ENCODE measurements around the gene ARHGEF16.

Gene ARHGEF16

GRCh38 chr1:3478187-3478586 is 23.7 kb downstream of the ARHGEF16 start:
- TF ChIP-seq CTCF (IDR thresholded peaks at IDR 0.05; ENCODE audit: insufficient read depth, low read depth, low read length, missing control alignments): no peak
- no peak for DNase-seq (ENCODE audit: low read depth)

GRCh38 chr1:3479511-3480368 is 25.3 kb downstream of the ARHGEF16 start:
- H3K4me3 ChIP-seq (ENCODE audit: low read length): no peak overlapping the region
- TF ChIP-seq CTCF (IDR thresholded peaks at IDR 0.05; ENCODE audit: insufficient read depth, low read depth, low read length, missing control alignments): no peak
- no peak for DNase-seq (ENCODE audit: low read depth)

More at GRCh38 chr1:3478187-3478586, 23.7 kb downstream of the ARHGEF16 start:
- H3K4me3 ChIP-seq (ENCODE audit: low read length): no peak overlapping the region

GRCh38 chr1:3480369-3480719 is 25.9 kb downstream of the ARHGEF16 start:
- no peak for DNase-seq (ENCODE audit: low read depth)
- no peak for TF ChIP-seq CTCF (IDR thresholded peaks at IDR 0.05; ENCODE audit: insufficient read depth, low read depth, low read length, missing control alignments)
- H3K4me3 ChIP-seq (ENCODE audit: low read length): no peak overlapping the region

GRCh38 chr1:3481046-3481445 is 26.6 kb downstream of the ARHGEF16 start:
- H3K4me3 ChIP-seq (ENCODE audit: low read length): no peak overlapping the region
- no peak for DNase-seq (ENCODE audit: low read depth)
- TF ChIP-seq CTCF (IDR thresholded peaks at IDR 0.05; ENCODE audit: insufficient read depth, low read depth, low read length, missing control alignments): no peak

GRCh38 chr1:3481836-3482375 is 27.4 kb downstream of the ARHGEF16 start:
- no peak for TF ChIP-seq CTCF (IDR thresholded peaks at IDR 0.05; ENCODE audit: insufficient read depth, low read depth, low read length, missing control alignments)
- no peak overlapping the region for H3K4me3 ChIP-seq (ENCODE audit: low read length)
- DNase-seq (ENCODE audit: low read depth): no peak

GRCh38 chr1:3482378-3482849 is 27.9 kb downstream of the ARHGEF16 start:
- DNase-seq (ENCODE audit: low read depth): peak; percentile 85
- H3K4me3 ChIP-seq (ENCODE audit: low read length): no peak overlapping the region
- peak; percentile 43 for TF ChIP-seq CTCF (IDR thresholded peaks at IDR 0.05; ENCODE audit: insufficient read depth, low read depth, low read length, missing control alignments)
